ENCODE results near the gene IKZF4. TPM values are rescaled to one million over a fixed set of nuclear protein-coding genes. Genes with fewer than 3 reads are reported as not detected.

IKZF4 gene
- 0.97 to 1.8 TPM (median 1.1 TPM) in 3 replicates for polyA plus RNA-seq
- 2.4 TPM for polyA plus RNA-seq (2011; ENCODE audit: low read depth)
- polyA plus RNA-seq (2011; cell fraction: cytosol; rRNA removed): 0.85 and 0.94 TPM in 2 replicates
- polyA plus RNA-seq (2011; cell fraction: nucleus; rRNA removed): 5.2 and 5.3 TPM in 2 replicates
- 1.2 and 1.6 TPM in 2 replicates for polyA plus RNA-seq (2012; ENCODE audit: low replicate concordance)
- polyA minus RNA-seq: 1.7 to 5.3 TPM (median 3.6 TPM) in 3 replicates
- polyA minus RNA-seq (2011; cell fraction: cytosol; rRNA and poly(A)+ RNA removed): not detected
- 1.4 and 3.4 TPM in 2 replicates for polyA minus RNA-seq (2011; cell fraction: nucleus; rRNA and poly(A)+ RNA removed)

GRCh38 chr12:56020423-56021184 is at the start of gene IKZF4:
TSS of gene IKZF4 (plus strand) at chr12:56021043. CDS start at chr12:56021494, 451 bp downstream.
- Histone ChIP-seq H2AFZ (ENCODE audit: control insufficient read depth, low read length) (no peak within 1 kb of the TSS), H3K27me3 (ENCODE audit: control insufficient read depth, extremely low read depth, insufficient read depth, low read length) (no peaks in the 10 kb centered on the region), H3K9me3 (ENCODE audit: control insufficient read depth, low read depth, low read length) (no peaks in the 10 kb centered on the region), H3K9ac (ENCODE audit: control insufficient read depth, extremely low read depth, insufficient read depth, low read length) (no peak within 1 kb of the TSS), H3K9me1 (ENCODE audit: control insufficient read depth, extremely low read depth, insufficient read depth, low read length) (no peaks in the 10 kb centered on the region), H3K4me1 (ENCODE audit: control insufficient read depth, extremely low read depth, insufficient read depth, low read length) (no peaks in the 10 kb centered on the region), H3K4me3 (ENCODE audit: control insufficient read depth in 2 of 3, extremely low read depth in 1 of 3, insufficient read depth in 2 of 3, low read depth in 1 of 3, low read length in 3 of 3) (no peak within 1 kb of the TSS), H3K4me2 (ENCODE audit: control insufficient read depth, extremely low read depth, insufficient read depth, low read depth, low read length) (no peak within 1 kb of the TSS), H3K36me3 (ENCODE audit: control insufficient read depth in 2 of 2, extremely low read depth in 1 of 2, insufficient read depth in 2 of 2, low read length in 2 of 2) (no peaks in the 10 kb centered on the region), H3K79me2 (ENCODE audit: control insufficient read depth, insufficient read depth, low read length) (no peaks in the 10 kb centered on the region), H4K20me1 (ENCODE audit: control insufficient read depth, extremely low read depth, insufficient read depth, low read length) (no peaks in the 10 kb centered on the region), H3K27ac (ENCODE audit: control insufficient read depth, insufficient read depth, low read length) (no peak within 1 kb of the TSS)
- FAIRE-seq: no peak
- no peak for TF ChIP-seq CTCF (optimal IDR thresholded peaks at IDR 0.05 in 1 of 3, IDR thresholded peaks at IDR 0.05 in 1 of 3, conservative IDR thresholded peaks at IDR 0.05 in 1 of 3; ENCODE audit: extremely low read depth in 1 of 3, insufficient read depth in 2 of 3, low read length in 3 of 3)
- TF ChIP-seq EZH2 (IDR thresholded peaks at IDR 0.05; ENCODE audit: low read length): no peak
- dilution Hi-C loops (cut with MboI; ENCODE audit: extremely low pct_ligation_motif_present, low sequenced_read_pairs): no loop called here
- DNase-seq (ENCODE audit: low read depth, low spot score): no peak

GRCh38 chr12:55972042-55972441 is 48.8 kb upstream of the IKZF4 start:
- no peak for DNase-seq (ENCODE audit: low read depth, low spot score)
- TF ChIP-seq EZH2 (IDR thresholded peaks at IDR 0.05; ENCODE audit: low read length) (no peak), CTCF (optimal IDR thresholded peaks at IDR 0.05 in 1 of 3, IDR thresholded peaks at IDR 0.05 in 1 of 3, conservative IDR thresholded peaks at IDR 0.05 in 1 of 3; ENCODE audit: extremely low read depth in 1 of 3, insufficient read depth in 2 of 3, low read length in 3 of 3) (no peak)
- Histone ChIP-seq H3K4me3 (ENCODE audit: control insufficient read depth in 2 of 3, extremely low read depth in 1 of 3, insufficient read depth in 2 of 3, low read depth in 1 of 3, low read length in 3 of 3) (peak overlapping the region; percentile 50 to 98 (median 78)), H3K27me3 (ENCODE audit: control insufficient read depth, extremely low read depth, insufficient read depth, low read length) (no peaks in the 10 kb centered on the region), H3K27ac (ENCODE audit: control insufficient read depth, insufficient read depth, low read length) (peak overlapping the region; percentile 93), H3K36me3 (ENCODE audit: control insufficient read depth in 2 of 2, extremely low read depth in 1 of 2, insufficient read depth in 2 of 2, low read length in 2 of 2) (peaks cover 0 to 27% of the 10 kb centered on the region in 2 experiments), H3K9me1 (ENCODE audit: control insufficient read depth, extremely low read depth, insufficient read depth, low read length) (no peaks in the 10 kb centered on the region), H3K79me2 (ENCODE audit: control insufficient read depth, insufficient read depth, low read length) (peaks cover 37% of the 10 kb centered on the region), H3K4me2 (ENCODE audit: control insufficient read depth, extremely low read depth, insufficient read depth, low read depth, low read length) (peak overlapping the region; percentile 99), H4K20me1 (ENCODE audit: control insufficient read depth, extremely low read depth, insufficient read depth, low read length) (peaks cover 1% of the 10 kb centered on the region), H2AFZ (ENCODE audit: control insufficient read depth, low read length) (no peak overlapping the region), H3K4me1 (ENCODE audit: control insufficient read depth, extremely low read depth, insufficient read depth, low read length) (peaks cover 34% of the 10 kb centered on the region), H3K9me3 (ENCODE audit: control insufficient read depth, low read depth, low read length) (no peaks in the 10 kb centered on the region), H3K9ac (ENCODE audit: control insufficient read depth, extremely low read depth, insufficient read depth, low read length) (peak overlapping the region; percentile 90)
- FAIRE-seq: no peak
- dilution Hi-C loops (cut with MboI; ENCODE audit: extremely low pct_ligation_motif_present, low sequenced_read_pairs): no loop called here
